GM19193 (cell line): ENCODE measurements around the gene GPR160.

Source experiments
- POLR2A ChIP-seq: IDR thresholded peaks from 4 replicates; pipeline ENCODE4 v1.6.1; 2011; ENCODE audit not compliant: insufficient read depth, insufficient read length; ENCODE audit errors: extremely low read depth

The GPR160 gene

DNA sequence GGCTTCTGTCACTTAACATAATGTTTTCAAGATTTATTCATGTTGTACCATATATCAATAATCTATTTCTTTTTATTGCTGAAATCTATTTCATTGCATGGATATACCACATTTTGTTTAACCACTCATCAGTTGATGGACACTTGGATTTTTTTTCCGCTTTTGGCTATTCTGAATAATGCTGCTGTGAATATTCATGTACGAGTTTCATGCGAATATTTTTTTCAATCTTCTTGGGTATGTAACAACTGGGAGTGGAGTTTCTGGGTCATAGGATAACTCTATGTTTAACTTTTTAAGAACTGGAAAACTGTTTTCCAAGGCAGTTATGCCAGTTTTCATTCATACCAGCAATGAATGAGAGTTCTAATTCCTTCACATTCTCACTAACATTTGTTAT lies 21.7 kb upstream of the GPR160 start:
- TF ChIP-seq POLR2A, result no peak

DNA sequence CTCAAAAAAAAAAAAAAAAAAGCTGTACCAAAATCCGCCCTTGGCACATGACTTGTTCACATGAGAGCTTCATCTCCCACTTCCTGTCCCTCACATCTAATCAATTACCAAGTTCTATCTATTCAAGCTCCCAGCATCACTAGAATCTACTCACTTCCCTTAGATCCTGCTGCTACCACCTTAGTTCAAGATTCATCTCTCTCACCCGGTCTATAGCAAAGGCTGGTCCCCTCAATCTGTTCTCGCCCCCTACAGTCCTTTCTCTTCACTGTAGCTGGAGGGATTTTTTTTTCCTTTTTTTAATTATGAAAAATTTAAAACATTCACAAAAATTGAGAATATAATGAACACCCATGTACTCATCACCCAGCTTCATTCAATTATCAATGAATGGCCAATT lies 16.7 kb upstream of the GPR160 start:
- TF ChIP-seq POLR2A, result no peak

DNA sequence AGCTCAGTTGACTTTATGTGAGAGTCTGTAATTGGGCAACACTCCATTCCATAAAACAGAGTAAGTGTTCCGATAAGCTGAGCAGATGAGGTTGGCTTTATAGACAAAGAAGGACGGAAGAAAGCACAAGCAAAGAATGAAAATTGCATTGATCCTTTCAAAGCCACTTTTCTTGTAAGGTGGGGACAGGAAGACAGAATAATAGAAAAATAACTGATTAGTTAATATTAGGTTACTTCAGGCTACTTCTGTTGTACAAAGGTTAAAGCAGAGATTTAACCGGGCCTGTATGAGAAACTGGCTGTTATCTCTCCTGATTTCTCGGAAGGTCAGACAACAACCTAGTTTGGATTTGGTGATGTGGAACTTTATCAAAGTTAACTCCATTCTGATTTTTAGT lies 15.5 kb upstream of the GPR160 start:
- no peak for TF ChIP-seq POLR2A

DNA sequence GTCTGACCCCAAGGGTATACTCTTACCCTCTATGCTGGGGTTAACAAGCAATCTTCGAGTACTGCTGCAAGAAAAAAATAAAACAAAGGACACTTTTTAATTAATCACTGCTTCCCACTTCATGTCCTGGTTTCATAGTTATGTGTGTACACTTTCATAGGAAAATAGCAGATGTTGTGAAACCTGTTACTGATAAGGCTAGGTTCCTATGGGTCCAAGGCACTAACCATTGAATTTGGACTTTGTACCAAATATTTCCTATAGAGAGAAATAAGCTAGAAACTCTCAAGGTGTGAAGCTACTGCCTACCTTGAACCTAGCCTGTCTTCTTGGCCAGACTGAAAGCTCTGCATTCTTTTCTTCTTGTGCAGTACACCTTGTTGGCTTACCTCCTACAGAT lies 14.6 kb upstream of the GPR160 start:
- TF ChIP-seq POLR2A, result no peak

DNA sequence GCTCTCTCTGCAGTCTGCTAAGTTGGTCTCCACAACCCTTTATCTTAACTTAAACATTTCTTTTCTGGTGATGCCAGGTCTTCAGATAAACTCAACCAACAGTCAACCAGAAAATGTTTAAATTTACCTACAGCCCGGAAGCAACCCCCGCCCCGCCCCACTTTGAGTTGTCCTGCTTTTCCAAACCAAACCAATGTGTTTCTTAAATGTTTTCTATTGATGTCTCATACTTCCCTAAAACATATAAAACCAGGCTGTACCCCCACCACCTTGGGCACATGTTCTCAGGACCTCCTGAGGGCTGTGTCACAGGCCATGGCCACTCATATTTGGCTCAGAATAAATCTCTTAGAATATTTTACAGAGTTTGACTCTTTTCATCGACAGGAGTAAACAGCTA lies 13.2 kb upstream of the GPR160 start:
- TF ChIP-seq POLR2A, result no peak

DNA sequence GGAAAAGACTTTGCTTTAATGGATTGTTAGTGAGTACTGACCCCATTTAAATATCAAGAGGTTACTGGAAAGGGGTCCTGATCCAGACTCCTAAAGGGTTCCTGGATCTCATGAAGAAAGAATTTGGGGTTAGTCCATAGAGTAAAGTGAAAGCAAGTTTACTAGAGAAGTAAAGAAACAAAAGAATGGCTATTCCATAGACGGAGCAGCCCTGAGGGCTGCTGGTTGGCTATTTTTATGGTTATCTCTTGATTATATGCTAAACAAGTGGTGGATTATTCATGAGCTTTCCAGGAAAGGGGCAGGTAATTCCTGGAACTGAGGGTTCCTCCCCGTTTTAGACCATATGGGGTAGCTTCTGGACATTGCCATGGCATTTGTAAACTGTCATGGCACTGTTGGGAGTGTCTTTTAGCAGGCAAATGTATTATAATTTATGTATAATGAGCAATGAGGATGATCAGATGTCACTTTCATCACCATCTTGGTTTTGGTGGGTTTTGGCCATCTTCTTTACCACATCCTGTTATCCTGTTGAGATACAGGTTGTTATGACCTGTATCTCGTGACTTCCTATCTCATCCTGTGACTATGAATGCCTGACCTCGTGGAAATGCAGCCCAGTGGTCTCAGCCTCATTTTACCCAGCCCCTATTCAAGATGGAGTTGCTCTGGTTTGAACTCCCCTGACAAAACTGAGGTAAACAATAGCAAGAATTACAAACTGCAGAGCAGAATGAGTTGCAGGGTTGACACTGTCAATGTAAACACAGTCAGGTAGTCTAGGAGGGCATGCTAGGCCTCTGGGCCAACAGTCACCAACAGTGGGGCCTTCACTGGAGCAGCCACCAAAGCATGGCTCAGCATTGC lies 10.3 kb upstream of the GPR160 start:
- no peak for TF ChIP-seq POLR2A

DNA sequence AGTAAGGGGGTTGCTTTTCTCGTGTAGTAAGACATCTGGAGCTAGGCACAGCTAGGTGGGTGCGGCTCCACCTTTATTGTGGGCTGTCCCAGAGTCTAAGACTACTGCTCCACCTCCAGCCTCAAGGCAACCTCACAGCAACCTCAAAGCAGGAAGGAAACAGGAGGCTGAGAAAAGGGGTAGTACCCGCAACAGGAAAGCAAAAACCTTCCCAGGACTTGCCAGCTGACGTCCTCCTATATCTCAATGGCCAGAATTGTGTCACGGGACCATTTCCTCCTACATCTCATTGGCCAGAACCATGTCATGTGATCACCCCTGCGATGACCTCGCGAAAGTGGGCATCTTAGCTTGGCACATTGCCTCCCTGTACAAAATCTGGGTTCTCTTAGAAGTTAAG lies 4.3 kb upstream of the GPR160 start:
- no peak for TF ChIP-seq POLR2A

DNA sequence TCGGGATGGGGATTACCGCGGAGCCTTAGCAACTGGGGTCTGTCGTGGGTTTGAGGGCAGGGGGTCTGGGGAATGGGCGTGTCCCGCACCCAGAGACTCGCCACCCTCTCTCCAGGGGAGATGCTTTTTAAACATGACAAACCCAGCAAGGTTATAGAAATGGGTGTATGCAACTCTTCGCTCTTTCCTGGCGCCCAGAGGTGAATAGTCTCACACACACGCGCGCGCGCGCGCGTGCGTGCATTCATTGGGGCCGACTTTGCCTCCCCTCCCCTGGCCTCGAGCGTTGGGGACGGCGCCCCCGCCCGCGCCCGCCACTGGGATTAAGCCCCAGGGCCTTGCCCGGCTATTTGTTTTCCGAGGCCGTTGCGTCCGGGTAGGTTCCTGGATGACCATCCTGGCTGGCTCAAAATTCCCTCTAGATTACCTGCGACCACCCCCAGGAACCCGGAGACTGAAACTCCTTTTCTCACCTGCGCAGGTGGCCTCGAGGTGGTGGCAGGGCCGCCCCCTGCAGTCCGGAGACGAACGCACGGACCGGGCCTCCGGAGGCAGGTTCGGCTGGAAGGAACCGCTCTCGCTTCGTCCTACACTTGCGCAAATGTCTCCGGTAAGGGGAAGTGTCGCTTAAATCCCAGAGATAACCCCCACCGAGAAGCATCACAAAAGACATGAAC lies 777 bp downstream of the GPR160 start:
- peak; percentile 18 for TF ChIP-seq POLR2A

DNA sequence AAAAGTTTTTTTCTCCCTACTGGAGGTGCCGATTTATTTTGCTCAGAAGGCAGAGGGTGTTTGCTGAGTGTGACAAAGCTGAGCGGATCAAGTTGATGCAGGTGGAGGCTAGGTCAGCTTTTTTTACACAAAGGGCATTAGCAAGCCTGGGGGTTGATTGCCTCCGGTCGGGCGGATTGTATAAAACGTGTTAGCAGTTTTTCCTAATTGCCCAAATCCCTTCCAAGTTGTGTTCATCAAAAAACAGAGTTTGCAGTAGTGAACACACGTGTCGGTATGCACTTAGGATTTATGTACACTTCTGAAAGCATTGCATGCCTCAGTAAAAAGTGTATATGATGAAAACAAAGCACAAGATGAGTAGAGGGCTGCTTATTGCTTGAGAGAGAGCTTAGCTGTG lies 2.6 kb downstream of the GPR160 start:
- no peak for TF ChIP-seq POLR2A

DNA sequence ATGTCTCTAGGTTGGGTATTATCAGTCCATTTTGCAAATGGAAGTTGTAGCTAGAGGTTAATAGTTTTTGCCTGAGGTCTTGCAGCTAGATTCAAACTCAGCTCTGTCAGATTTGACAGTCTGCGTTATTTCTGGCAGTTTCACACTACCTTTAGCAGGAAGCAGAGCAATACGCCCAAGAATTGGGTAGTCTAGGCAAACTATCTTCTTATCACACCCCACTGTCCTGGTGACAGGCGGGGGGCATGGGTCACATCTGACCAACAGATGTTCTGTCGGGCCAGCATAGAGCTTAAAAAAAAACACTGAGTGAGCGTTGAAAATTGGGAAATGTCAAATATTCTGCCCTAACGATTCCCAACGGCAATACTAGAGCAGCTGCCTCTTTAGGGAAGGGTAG lies 5.7 kb downstream of the GPR160 start:
- TF ChIP-seq POLR2A, result no peak

DNA sequence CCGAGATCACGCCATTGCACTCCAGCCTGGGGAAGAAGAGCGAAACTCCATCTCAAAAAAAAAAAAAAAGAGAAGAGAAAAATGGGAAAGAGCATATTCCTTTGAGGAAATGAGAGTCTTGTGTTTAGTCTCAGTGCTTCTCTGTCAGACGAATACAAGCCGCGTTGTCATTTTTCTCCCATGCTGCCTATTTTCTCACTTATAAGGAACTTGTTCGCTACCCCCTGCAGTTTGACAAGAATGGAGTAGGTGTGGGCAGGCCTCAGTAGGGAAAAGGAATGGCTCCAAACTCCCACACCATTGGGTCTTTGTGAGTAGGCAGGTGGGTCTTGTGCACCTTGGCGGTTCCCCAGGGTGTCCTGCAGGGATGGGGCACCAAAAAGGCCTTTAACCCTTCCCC lies 6.5 kb downstream of the GPR160 start:
- TF ChIP-seq POLR2A, result no peak

DNA sequence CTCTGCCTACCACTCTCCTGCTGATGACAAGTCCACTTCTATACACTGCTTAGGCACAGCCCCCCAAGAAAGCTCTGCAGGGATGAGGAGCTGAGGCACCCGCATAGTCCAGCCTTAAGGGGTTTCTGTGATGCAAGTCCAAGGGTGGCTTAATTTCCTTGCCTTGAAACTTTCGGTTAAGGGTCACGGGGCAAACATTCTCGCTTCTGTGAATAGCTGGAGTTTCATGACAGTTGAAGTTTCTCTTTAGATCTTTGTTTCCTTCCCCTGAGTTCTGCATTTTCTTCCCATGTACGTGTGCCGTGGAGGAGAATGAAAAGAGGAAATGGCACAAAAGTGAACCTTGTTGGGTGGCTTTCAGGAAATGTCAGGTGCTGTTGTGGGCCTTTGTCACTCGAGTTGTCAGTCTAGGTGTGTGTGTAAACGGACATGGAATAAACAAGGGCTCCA lies 7.0 kb downstream of the GPR160 start:
- no peak for TF ChIP-seq POLR2A

DNA sequence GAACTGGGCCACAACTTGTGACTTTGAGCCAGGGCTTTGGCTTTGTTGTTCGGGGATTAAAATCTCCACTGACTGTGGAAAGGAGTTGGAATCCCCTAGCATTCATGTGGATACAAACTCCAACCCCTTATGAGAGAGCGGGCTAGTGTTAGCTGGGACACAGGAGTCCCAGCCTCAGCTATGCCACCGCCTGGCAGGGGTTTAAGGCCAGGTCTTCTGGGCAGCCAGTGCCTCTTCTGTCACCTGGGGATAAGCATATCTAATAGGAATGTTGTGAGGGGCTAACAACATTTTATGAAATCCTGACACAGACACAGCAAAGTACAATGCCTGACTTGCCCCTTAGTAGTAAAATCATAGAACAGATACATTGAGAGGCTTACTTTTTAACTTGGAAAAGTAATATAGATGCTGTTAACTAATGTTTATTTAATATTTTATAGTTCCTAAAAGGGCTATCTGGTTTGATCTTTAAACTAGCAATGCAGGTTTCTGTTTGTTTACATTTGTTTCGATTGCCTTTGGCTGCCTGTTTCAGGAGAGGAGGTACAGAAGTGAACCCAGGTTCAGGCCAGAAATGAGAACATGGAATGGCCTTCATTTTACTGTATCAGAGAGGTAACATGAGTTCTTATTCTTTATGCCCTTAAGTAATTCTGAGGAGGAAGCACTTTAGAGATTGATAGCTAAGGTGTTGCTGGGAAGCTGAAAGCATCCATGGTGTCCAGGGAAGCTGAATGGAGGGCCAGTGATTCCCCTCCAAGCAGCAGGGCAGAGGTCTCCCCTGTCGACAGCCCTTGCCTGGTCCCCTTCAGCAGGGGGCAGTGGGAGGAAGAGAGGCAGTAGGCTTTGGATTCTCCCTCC lies 8.7 kb downstream of the GPR160 start:
- TF ChIP-seq POLR2A, result no peak

DNA sequence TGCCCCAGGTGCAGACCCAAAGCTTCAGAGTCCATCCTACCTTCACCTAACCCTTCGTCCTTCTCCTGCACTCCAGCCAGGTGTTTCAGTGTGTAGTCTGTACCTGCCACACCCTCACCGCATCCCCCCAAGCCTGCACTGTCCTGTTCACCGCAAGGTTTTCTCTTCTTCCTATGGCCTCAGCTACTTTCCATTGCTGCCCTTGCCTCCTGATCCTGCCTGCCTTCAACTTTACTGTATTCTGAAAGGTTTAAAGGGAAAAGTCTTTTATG lies 9.3 kb downstream of the GPR160 start:
- no peak for TF ChIP-seq POLR2A
